MM.1S (cell line): Measurements from ENCODE around the gene MAP3K1.
A peak's percentile ranks its signal among the peaks of the same experiment; 100 is the strongest.

Source experiments
- DNase-seq: peaks from one replicate; pipeline ENCODE4 v3.0.0-alpha.2; 2015
- H2AFZ ChIP-seq: fragments of 300-600 bp; sonication (generic); 2 replicates; pipeline ENCODE4 v1.6.0; 2016; ENCODE audit warnings: antibody characterized with exemption, low read length
- H3F3A ChIP-seq: fragments of 300-600 bp; sonication (generic); 2 replicates; pipeline ENCODE4 v1.6.1; 2016; ENCODE audit warnings: mild to moderate bottlenecking, antibody characterized with exemption, low read length, moderate library complexity, mixed read lengths; ENCODE audit not compliant: insufficient read depth
- H3K27ac ChIP-seq: fragments of 300-600 bp; sonication (generic); 2 replicates; pipeline ENCODE4 v1.5.1; 2016; ENCODE audit warnings: mild to moderate bottlenecking, low read length
- H3K27me3 ChIP-seq: fragments of 300-600 bp; sonication (generic); replicated peaks from 2 replicates; pipeline ENCODE4 v1.6.0; 2016; ENCODE audit warnings: low read length; ENCODE audit not compliant: insufficient read depth
- H3K36me3 ChIP-seq: fragments of 300-600 bp; sonication (generic); replicated peaks from 2 replicates; pipeline ENCODE4 v1.6.1; 2016; ENCODE audit warnings: mild to moderate bottlenecking, low read length, mixed read lengths; ENCODE audit not compliant: insufficient read depth
- H3K4me1 ChIP-seq: fragments of 300-600 bp; sonication (generic); 2 replicates; pipeline ENCODE4 v1.6.1; 2016; ENCODE audit warnings: low read length, mixed read lengths
- H3K4me2 ChIP-seq: fragments of 300-600 bp; sonication (generic); 2 replicates; pipeline ENCODE4 v1.6.0; 2016; ENCODE audit warnings: low read depth, low read length
- H3K4me3 ChIP-seq: fragments of 300-600 bp; sonication (generic); 2 replicates; pipeline ENCODE4 v1.5.1; 2016; ENCODE audit warnings: low read length, mixed read lengths
- H3K79me2 ChIP-seq: fragments of 300-600 bp; sonication (generic); 2 replicates; pipeline ENCODE4 v1.6.1; 2016; ENCODE audit warnings: mixed run types, low read length, mixed read lengths
- H3K9ac ChIP-seq: fragments of 300-600 bp; sonication (generic); 2 replicates; pipeline ENCODE4 v1.6.1; 2016; ENCODE audit warnings: low read length, mixed read lengths
- H3K9me2 ChIP-seq: fragments of 300-600 bp; sonication (generic); replicated peaks from 2 replicates; pipeline ENCODE4 v1.6.1; 2016; ENCODE audit warnings: mild to moderate bottlenecking, low read length, mixed read lengths; ENCODE audit not compliant: insufficient read depth
- H3K9me3 ChIP-seq: fragments of 300-600 bp; sonication (generic); replicated peaks from 2 replicates; pipeline ENCODE4 v1.6.1; 2016; ENCODE audit warnings: mild to moderate bottlenecking, low read length, mixed read lengths; ENCODE audit not compliant: insufficient read depth
- H4K20me1 ChIP-seq: fragments of 300-600 bp; sonication (generic); 2 replicates; pipeline ENCODE4 v1.6.1; 2016; ENCODE audit warnings: mild to moderate bottlenecking, low read length, moderate library complexity, mixed read lengths; ENCODE audit not compliant: insufficient read depth
- CTCF ChIP-seq: fragments of 300-600 bp; sonication (generic); IDR thresholded peaks from 2 replicates; pipeline ENCODE4 v1.5.1; 2016; ENCODE audit warnings: antibody characterized with exemption, low read length, mixed read lengths
- EZH2 ChIP-seq: fragments of 300-600 bp; sonication (generic); optimal IDR thresholded peaks from 2 replicates; pipeline ENCODE3; 2017; ENCODE audit warnings: low read depth, mild to moderate bottlenecking, antibody characterized with exemption, low read length, mixed read lengths
- EZH2phosphoT487 ChIP-seq: fragments of 300-600 bp; sonication (generic); IDR thresholded peaks from 2 replicates; pipeline ENCODE4 v1.6.1; 2018; ENCODE audit warnings: antibody characterized with exemption, low read length

MAP3K1 gene

DNA sequence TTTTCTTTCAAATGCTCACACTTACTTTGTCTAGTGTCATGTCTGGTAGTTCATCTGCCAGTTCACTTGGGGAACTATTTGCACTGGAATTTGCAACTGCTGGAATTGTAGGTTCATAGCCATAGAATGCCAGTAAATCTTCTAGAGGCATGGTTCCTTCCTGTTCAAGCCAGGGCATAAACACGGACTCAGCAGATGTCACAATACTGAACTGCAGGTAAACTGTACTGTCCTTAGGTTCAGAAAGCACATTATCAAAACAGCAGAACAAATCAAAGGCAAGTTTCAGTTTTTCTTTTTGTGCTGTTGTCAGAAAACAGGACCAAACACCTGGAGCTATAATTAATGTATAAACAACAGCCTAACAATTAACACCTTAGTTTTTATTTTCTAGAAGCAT, 123.5 kb downstream of the MAP3K1 start:
- Histone ChIP-seq H3K27me3 (no peaks in the 10 kb centered on the region), H3K79me2 (peaks cover 15% of the 10 kb centered on the region), H3K27ac (peak overlapping the region; percentile 63; the same call in 1 of the 2 replicates), H3K4me1 (peaks cover 17% of the 10 kb centered on the region), H4K20me1 (no peaks in the 10 kb centered on the region), H3K36me3 (peaks cover 16% of the 10 kb centered on the region; the same call in 1 of the 2 replicates), H3K9ac (no peak overlapping the region; the same call in 1 of the 2 replicates), H2AFZ (no peak overlapping the region), H3F3A (peaks cover 7% of the 10 kb centered on the region), H3K4me3 (no peak overlapping the region), H3K9me2 (no peaks in the 10 kb centered on the region), H3K9me3 (no peaks in the 10 kb centered on the region), H3K4me2 (peak overlapping the region; percentile 49; the same call in 1 of the 2 replicates)
- peak; percentile 78 for DNase-seq
- no peak for TF ChIP-seq EZH2phosphoT487
- no peak for TF ChIP-seq CTCF
- TF ChIP-seq EZH2: no peak

DNA sequence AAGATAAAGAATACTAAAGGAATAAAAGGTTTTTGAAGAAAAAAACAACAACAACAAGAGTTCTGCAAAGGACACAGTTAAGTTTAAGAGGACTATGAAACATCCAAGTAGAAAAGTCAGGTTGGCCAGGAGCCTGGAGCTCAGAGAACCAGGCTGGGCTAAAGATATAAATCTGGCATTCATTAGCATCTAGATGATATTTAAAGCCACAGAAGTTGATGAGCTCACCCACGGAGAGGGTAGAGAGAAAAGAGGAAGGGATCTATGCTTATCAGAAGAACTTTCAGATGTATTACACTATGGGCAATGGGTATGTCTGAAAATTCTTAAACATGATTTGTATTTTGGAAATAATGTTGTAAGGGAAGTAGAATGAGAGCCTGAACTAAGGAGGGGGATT, 126.6 kb downstream of the MAP3K1 start:
- Histone ChIP-seq H3K79me2 (peaks cover 11% of the 10 kb centered on the region), H3K9me3 (no peaks in the 10 kb centered on the region), H3K27me3 (no peaks in the 10 kb centered on the region), H2AFZ (no peak overlapping the region), H3K27ac (no peak overlapping the region), H3K36me3 (peaks cover 18% of the 10 kb centered on the region; the same call in 1 of the 2 replicates), H3K9me2 (no peaks in the 10 kb centered on the region), H3K4me2 (no peak overlapping the region), H3K4me3 (no peak overlapping the region), H4K20me1 (no peaks in the 10 kb centered on the region), H3F3A (peaks cover 7% of the 10 kb centered on the region), H3K4me1 (peaks cover 17% of the 10 kb centered on the region), H3K9ac (no peak overlapping the region)
- TF ChIP-seq EZH2 (no peak), EZH2phosphoT487 (no peak), CTCF (no peak)
- DNase-seq: no peak
